ENCODE data around the gene NDEL1. TPM values are rescaled to one million over a fixed set of nuclear protein-coding genes. Genes with fewer than 3 reads are reported as not detected.

Gene NDEL1
- total RNA-seq, 3 donors from 2014 or later, result 57.5 to 80.5 (median 63.6) TPM

DNA sequence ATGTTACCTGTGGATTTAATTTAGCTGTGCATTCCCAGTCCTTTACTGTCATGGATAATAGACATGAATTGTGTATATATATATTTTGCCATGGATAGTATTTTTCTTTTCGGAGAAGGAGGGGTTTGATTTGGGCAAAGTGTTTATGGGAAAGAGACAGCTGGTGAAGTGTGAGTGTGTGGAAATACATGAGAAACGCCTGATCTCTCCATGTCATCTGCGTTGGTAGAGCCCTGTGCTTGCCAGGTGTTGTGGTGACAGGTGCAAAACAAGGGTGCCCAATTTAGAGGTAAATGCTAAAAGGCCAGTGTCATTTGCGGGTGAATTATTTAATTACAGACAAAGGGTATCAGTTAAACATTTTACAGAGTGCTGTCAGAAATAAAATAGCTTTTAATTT lies 23.4 kb downstream of the NDEL1 start:
- no peak for ATAC-seq
- intact Hi-C loops (cut with DNase I, micrococcal nuclease), result no loop called here

DNA sequence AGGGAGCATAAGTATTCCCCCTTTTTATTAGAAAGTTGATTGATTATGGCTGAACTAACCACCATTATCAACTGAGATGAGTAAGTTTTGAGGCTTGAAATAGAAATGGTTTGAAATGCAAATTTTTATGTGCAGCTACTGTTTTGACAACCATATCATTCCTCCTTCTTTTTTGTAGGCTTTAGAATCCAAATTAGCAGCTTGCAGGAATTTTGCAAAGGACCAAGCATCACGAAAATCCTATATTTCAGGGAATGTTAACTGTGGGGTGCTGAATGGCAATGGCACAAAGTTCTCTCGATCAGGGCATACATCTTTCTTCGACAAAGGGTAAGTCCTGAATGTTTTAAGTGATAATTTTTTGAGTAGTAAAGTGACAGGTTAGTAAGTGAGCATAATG lies 24.1 kb downstream of the NDEL1 start:
- intact Hi-C loops (cut with DNase I, micrococcal nuclease), result no loop called here
- Histone ChIP-seq H3K36me3 (ENCODE audit: low read depth) (peaks cover 8% of the 10 kb centered on the region), H3K4me3 (no peak overlapping the region), H3K9me3 (no peaks in the 10 kb centered on the region), H3K4me1 (ENCODE audit: low read depth) (no peaks in the 10 kb centered on the region)
- no peak for DNase-seq
- no peak for ATAC-seq
- TF ChIP-seq, protein P1, sequence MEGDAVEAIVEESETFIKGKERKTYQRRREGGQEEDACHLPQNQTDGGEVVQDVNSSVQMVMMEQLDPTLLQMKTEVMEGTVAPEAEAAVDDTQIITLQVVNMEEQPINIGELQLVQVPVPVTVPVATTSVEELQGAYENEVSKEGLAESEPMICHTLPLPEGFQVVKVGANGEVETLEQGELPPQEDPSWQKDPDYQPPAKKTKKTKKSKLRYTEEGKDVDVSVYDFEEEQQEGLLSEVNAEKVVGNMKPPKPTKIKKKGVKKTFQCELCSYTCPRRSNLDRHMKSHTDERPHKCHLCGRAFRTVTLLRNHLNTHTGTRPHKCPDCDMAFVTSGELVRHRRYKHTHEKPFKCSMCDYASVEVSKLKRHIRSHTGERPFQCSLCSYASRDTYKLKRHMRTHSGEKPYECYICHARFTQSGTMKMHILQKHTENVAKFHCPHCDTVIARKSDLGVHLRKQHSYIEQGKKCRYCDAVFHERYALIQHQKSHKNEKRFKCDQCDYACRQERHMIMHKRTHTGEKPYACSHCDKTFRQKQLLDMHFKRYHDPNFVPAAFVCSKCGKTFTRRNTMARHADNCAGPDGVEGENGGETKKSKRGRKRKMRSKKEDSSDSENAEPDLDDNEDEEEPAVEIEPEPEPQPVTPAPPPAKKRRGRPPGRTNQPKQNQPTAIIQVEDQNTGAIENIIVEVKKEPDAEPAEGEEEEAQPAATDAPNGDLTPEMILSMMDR (IDR thresholded peaks at IDR 0.05), result no peak

More for the DNA sequence above, 23.4 kb downstream of the NDEL1 start:
- Histone ChIP-seq H3K4me1 (ENCODE audit: low read depth) (no peaks in the 10 kb centered on the region), H3K9me3 (no peaks in the 10 kb centered on the region), H3K36me3 (ENCODE audit: low read depth) (peaks cover 15% of the 10 kb centered on the region), H3K4me3 (no peak overlapping the region)
- TF ChIP-seq, protein P1 (IDR thresholded peaks at IDR 0.05), result no peak
- no peak for DNase-seq

DNA sequence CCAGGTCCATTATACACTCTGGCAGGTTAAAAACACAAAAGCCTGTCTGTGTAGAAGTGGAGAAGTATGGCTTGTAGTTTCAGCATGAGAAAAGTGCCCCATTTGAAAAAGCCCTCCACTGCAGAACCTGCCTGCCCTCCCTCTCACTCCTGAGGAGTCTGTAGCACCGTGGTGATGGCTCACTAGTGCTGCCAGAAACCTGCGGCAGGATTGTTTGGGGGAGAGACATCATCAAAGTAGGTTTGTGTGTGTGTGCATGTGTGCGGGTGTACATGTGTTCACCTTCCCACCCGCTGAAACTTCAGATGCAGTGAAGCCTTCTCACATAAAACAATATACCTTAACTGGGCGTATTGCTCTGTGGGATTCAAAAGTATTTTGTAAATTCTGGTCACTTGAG lies 26.9 kb downstream of the NDEL1 start:
- TF ChIP-seq, protein P1 (IDR thresholded peaks at IDR 0.05), result no peak
- H3K36me3 ChIP-seq (ENCODE audit: low read depth), result peaks cover 5% of the 10 kb centered on the region
- ATAC-seq (no peak), DNase-seq (no peak)
- no peaks in the 10 kb centered on the region for H3K4me1 ChIP-seq (ENCODE audit: low read depth)
- intact Hi-C loops (cut with DNase I, micrococcal nuclease), result no loop called here
- no peak overlapping the region for H3K4me3 ChIP-seq
- no peaks in the 10 kb centered on the region for H3K9me3 ChIP-seq

DNA sequence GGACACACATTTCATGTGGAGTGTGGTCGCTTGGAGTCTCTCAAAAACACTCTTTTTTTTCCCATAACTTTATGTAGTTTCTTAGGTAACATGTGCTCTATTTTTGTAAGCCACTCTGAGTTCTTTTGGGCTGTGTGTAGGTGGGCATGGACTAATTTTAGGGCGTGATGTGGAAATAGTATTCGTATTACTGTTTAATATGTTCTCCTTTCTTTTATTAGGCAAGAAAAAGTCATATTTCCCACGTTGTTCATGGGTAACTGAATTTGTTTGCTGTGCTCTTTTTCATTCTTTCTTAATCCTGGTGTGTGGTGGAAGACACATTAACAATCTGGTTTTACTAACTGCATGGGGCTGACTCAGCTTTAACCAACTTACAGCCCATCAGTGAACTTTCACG lies 27.4 kb downstream of the NDEL1 start:
- Histone ChIP-seq H3K9me3 (no peaks in the 10 kb centered on the region), H3K36me3 (ENCODE audit: low read depth) (peaks cover 4% of the 10 kb centered on the region), H3K4me3 (no peak overlapping the region), H3K4me1 (ENCODE audit: low read depth) (no peaks in the 10 kb centered on the region)
- no peak for DNase-seq
- ATAC-seq, result no peak
- TF ChIP-seq, protein P1 (IDR thresholded peaks at IDR 0.05), result no peak
- intact Hi-C loops (cut with DNase I, micrococcal nuclease), result no loop called here

DNA sequence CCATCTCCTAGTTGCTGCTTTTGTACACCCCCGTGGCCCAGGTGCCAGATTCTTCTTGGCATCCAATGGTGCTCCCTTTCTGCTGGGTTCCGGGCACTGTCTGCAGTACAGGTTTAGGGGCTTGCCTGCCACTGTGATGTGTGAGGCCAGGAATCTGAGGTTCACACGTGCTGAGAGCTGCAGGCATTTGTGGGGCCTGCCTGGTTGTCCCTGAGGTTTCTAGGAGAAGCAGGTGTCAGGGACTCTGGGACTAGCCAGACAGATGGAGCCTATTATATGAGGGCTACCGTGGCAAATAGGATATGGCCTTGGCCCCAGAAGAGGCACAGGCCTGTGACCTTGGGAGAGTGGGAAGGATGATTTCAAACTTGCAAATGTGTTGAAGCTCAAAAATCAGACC lies 29.3 kb downstream of the NDEL1 start:
- DNase-seq (no peak), ATAC-seq (no peak)
- Histone ChIP-seq H3K9me3 (no peaks in the 10 kb centered on the region), H3K36me3 (ENCODE audit: low read depth) (peaks cover 3% of the 10 kb centered on the region), H3K4me3 (no peak overlapping the region), H3K4me1 (ENCODE audit: low read depth) (no peaks in the 10 kb centered on the region)
- intact Hi-C loops (cut with DNase I, micrococcal nuclease), result no loop called here
- TF ChIP-seq, protein P1 (IDR thresholded peaks at IDR 0.05), result no peak

DNA sequence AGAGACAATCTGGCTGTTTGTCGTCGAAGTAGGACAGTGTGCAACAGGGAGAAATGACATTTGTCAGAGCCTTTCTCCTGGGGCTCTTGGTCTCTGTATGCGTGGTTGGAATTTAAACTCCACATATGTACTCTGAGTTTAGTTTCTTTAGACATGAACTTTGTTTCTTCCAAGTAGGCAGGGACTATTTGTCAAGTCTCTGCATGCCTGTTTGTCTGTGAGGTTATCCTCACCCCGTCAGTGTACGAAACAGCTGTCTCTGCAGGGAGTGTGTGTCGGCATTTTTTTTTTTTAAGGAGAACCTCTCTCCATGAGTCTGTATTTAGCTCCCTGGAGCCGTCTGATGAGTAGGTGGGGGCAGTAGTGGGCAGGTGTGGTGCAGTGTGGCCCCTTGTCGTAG lies 29.7 kb downstream of the NDEL1 start:
- TF ChIP-seq, protein P1 (IDR thresholded peaks at IDR 0.05), result no peak
- Histone ChIP-seq H3K4me1 (ENCODE audit: low read depth) (no peaks in the 10 kb centered on the region), H3K9me3 (no peaks in the 10 kb centered on the region), H3K4me3 (no peak overlapping the region), H3K36me3 (ENCODE audit: low read depth) (peaks cover 3% of the 10 kb centered on the region)
- ATAC-seq (no peak), DNase-seq (no peak)
- intact Hi-C loops (cut with DNase I, micrococcal nuclease), result no loop called here

Measured in mucosa of descending colon (tissue), 3 donors.